NCI-H2107 treated with DMSO at 0.1 percent for 48 hours (cell line): ENCODE results near the gene SLC35E2B.

Experiments
- DNase-seq: peaks from one replicate; lab custom pipeline; 2025; ENCODE audit not compliant: unreplicated experiment; lab: John Stamatoyannopoulos, UW

SLC35E2B gene

GRCh38 chr1:1626207-1627141 lies 66.1 kb downstream of the SLC35E2B start:
- no peak for DNase-seq

- no peak for DNase-seq
These were observed 66.8 kb downstream of the SLC35E2B start for GRCh38 chr1:1625824-1626206.

GRCh38 chr1:1625404-1625775 lies 67.2 kb downstream of the SLC35E2B start:
- no peak for DNase-seq

GRCh38 chr1:1624443-1625403 lies 67.9 kb downstream of the SLC35E2B start:
- no peak for DNase-seq

- no peak for DNase-seq
These were observed 68.8 kb downstream of the SLC35E2B start for GRCh38 chr1:1623631-1624442.

GRCh38 chr1:1623181-1623630 lies 69.4 kb downstream of the SLC35E2B start:
- DNase-seq, result no peak

DNA sequence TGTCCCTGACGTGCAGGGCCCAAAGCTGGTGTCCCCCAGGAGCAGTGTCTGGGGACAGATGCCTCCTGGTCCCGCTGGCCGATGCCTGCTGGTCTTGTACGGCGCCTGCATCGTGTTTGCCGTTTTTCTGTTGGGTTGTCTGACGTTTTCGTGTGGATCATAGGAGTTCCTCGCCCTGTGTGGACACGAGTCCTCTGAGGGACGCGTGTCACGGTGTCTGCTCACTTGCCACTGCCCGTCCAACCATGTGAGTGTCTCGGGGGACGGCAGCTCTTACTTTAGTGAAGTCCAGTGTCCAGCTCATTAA lies 69.9 kb downstream of the SLC35E2B start:
- no peak for DNase-seq

GRCh38 chr1:1622010-1622787 lies 70.4 kb downstream of the SLC35E2B start:
- DNase-seq, result no peak

- no peak for DNase-seq
These were observed 71.2 kb downstream of the SLC35E2B start for GRCh38 chr1:1621173-1622009.

DNA sequence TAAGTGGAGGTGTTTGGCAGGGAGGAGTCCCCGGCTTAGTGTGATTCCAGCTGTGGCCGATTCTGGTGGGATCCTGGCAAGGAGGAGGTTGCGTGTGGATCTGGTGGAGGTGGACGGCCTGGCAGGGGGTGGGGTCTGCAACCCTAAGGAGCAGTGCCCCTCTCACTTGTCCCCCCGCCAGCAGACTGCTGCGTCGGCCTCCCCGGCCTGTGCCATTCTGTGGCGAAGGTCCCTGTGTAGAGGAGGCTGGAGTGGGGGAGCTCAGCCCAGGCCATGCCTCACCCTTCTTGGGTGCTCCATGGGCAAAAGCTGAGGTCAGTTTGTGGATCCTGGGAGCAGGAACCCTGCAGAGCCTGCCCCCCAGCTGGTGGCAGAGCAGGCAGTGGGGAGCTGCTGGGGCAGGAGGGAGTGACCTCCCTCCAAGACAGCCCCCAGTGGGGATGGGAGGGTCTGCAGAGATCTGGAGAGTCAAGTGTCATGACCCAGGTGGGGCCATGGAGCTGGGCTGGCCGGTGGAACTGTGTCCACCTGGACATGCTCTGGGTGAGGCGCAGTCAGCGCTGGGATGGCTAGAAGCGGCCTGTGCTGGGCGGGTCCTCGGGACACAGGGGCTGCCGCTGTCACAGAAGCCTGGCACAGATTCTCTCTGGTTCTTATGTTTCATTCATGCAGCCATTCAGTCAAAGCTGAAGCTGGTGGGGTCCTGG lies 72.0 kb downstream of the SLC35E2B start:
- no peak for DNase-seq

- no peak for DNase-seq
These were observed 72.7 kb downstream of the SLC35E2B start for GRCh38 chr1:1619917-1620361.

DNA sequence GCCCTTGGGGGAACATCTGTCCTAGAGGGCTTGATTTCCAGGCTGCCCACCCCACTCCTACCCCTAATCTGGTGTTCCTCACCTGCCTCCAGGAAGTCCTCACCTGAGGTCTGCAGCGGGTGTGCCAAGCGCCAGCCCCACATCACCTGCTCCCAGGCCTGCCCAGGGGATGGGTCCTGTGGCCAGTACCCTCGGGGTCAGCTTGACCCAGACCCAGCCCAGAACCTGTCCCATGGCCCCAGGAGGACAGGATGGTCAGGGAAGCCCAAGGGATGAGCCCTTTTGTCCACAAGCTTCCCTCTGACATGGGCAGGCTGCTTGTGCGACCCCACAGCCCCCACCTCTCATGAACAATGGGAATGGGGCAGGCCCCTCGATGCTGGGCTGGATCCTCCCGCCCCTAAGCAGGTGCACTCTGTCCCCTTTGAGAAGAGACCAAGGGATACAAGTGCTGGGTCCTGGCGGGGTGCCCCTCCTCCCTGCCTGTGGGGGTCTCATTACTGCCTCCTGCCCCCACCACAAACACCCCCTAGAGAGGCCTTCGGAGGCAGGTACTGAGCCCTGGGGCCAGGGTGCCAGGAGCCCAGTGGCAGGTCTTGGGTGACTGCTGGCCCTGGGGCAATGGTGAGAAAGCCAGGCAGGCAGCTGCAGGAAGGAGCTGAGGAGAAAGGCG lies 74.1 kb downstream of the SLC35E2B start:
- DNase-seq, result no peak

DNA sequence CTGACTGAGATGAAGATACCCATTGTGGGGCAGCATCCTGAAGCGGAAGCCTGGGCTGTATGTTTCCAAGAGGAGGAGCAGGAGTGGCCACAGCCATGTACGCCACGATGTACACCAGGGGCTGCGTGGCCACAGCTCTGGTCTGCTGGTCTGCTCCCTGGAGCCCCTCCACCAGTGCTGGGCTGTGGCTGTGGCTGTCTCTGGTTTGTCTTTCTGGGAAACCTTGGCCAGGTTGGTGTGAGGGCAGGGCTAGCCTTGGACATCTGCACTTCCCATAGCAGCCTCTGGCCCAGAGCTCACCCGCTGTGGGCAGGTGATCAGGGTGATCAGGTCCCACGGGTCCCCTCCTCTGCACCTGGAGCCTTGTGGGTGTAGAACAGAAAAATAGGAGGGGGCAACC lies 74.7 kb downstream of the SLC35E2B start:
- DNase-seq, result no peak

DNA sequence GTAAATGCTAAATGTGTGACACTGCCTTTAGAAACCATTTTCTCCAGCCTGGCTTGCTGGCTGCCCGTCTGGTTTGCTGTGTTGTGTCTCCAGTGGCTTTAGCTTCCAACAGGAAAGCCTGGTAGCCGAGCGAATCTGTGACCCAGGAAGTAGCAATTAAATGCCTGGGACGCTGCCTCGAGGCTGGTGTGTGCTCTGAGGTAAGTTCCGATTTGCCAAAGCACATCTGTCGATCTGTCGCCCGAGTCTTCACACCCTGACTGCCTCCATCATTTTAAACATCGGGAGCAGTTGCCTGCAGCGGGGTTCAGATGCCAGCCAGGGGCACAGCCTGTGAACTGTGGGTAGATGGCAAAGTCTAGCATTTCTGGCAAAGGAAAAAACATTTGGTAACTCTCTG lies 75.1 kb downstream of the SLC35E2B start:
- DNase-seq, result no peak

GRCh38 chr1:1616838-1617237 lies 75.8 kb downstream of the SLC35E2B start:
- no peak for DNase-seq

- no peak for DNase-seq
These were observed 76.4 kb downstream of the SLC35E2B start for GRCh38 chr1:1616045-1616790.

DNA sequence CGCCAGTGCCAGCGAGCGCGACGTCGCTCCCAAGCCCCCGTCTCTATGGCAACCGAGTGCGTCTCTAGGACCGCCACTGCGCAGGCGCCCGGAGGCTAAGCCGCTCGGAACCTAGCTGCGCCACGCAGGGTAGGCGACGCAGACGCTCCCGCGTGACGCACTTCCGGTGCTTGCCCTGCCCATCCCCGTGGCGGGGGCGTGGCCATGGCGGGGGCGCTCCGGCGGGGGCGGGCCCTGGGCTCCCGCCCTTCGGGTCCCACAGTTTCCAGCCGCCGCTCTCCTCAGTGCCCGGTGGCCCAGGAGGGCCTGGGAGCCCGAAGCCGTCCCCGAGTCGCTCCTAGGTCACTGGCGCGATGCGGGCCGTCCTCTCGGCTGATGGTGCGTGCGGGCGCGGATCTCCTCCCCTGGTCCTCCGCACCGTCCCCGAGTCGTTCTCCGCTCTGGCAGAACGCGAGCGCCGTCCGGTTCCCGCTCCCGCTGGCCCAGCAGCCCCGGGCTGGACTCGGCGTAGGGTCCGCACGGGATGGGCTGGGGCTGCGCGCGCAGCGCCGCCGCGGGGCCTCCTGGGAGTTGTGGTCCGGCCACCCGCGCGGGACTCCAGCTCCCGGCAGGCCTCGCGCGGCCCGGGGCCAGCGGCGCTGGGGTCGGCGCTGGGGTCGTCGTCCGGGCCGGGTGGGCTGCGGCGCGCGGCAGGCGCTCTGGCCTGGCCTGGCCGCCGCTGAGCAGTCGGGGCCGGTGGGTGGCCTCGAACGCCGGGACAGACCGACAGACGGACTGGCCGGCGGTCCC lies 77.1 kb downstream of the SLC35E2B start, which contains the start of gene MIB2:
MIB2 (plus strand) TSS at position 245 of the 789 bp plus-strand sequence. CDS start 7,953 bp downstream, outside the sequence.
- no peak for DNase-seq
